HL-60/S4 treated with retinoic acid at 250 ng/mL for 4 days and 3 days (cell line): Measurements from ENCODE around the gene PCDH11Y.
"Not testable (repeated sequence)": the region's sequence is repeated elsewhere in the genome, so short reads cannot be mapped to it uniquely, and the experiment has no call there.

Source experiments
- in situ Hi-C: fragments of 300-500 bp; cut with MboI; formaldehyde crosslinking; loops from 2 replicates; pipeline ENCODE4 v1.7.0; 2022; ENCODE audit warnings: low sequenced_read_pairs

The PCDH11Y gene

DNA sequence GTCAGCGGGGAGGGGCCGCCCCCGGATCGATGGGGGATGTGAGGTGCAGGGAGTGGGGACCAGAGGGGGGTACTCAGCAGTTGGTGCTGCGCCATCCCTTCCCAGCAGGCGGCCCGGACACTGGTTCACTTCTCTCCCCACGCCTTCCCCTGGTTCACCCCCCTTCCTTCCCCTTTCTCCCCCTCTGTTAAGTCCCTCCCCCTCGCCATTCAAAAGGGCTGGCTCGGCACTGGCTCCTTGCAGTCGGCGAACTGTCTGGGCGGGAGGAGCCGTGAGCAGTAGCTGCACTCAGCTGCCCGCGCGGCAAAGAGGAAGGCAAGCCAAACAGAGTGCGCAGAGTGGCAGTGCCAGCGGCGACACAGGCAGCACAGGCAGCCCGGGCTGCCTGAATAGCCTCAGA is at the start of gene PCDH11Y:
PCDH11Y (plus strand) TSS at position 240 of the 400 bp plus-strand sequence. CDS start 56,804 bp downstream, outside the sequence.
- in situ Hi-C loops = not testable (repeated sequence)

GRCh38 chrY:4967894-4968293 is 32.2 kb upstream of the PCDH11Y start:
- in situ Hi-C loops = not testable (repeated sequence)

DNA sequence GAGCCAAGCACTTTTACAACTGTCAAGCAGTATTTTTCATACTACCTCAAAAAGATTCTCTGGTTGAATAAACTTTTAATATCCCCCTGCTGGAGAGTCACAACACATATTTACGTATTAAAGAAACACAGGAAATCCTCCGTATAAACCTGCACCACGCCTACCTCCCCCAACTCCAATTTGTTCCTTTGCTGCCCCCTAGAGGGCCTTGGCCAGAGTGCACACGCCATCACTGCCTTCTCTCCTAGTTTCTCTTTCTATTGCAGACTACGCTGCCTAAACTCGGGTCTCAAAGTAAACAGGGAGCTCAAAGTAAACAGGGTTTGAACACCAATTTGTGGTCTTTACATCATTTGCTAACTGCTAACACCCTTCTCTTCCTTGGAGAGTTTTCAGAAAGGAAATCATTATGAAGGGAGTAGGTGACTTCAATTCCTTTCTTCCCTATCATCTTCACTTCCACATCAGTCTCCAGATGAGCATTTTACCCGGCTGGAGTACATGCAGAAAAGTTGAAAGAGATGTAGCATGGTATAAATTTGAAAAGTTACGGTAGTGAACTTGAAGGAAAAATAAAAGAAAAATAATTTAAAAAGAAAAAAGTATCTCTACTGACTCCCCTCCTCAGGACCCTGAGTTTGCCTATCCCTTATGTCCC is 8.2 kb upstream of the PCDH11Y start:
- in situ Hi-C loops = not testable (repeated sequence)

DNA sequence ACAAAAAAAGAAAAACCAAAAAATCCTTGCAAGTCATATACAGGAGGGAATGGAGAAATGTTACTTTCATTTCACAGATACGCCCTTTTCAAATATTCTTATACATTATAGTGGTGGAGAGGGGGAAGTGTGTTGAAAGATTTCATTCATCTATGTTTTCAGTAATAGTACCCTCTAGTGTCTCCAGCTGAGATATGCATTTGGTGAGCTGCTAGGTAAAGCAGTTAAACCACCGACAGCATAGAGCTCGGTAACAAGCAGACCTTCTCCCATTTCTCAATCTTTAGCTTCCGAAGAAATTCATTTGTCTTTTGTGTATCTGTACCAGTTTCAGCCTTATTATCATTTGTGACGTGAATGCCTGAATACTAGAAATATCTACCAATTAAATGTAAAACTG is 5.2 kb upstream of the PCDH11Y start:
- in situ Hi-C loops = not testable (repeated sequence)

- in situ Hi-C loops = not testable (repeated sequence)
Observed at GRCh38 chrY:5002476-5003184, 2.5 kb downstream of the PCDH11Y start.

DNA sequence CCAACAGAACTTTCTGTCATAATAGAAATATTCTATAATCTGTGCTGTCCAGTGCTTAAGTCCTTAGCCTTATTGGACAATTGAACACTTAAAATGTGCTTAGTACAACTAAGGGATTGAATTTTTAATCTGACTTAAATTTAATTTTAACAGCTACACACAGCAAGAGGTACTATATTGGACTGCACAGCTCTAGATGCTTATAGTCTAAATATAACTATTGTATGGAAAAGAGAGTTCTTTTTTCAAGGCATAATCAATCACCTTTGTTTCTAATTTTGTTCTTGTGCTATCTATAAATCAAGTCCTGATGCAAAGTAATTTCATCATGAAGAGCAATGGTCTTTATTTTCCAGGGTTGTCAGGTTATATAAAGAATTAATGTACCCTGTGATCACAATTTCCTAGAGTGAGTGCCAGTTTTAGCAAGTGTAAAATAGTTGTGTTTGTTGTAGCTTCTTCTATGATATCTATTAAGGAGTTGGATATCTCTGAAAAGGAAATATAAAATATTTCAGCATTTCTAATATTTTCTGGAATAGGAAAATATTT is 39.0 kb downstream of the PCDH11Y start:
- in situ Hi-C loops = not testable (repeated sequence)

DNA sequence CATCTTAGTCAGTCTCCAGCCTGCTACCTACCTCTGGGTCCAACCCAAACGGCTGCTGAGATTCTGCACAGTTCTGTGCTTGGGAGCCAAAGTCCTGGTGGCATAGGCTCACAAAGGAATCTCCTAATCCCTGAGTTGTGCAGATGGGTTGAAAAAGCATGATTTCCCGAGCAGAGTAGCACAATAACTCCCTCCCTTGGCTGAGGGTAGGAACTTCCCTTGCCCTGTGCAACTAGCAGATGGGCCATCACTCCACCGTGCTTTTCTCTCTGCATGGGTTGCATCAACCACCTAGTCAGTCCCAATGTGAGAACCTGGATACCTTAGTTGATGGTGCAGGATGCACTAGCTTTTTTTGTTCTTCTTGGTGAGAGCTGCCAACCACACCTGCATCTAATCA is 82.9 kb downstream of the PCDH11Y start:
- in situ Hi-C loops = not testable (repeated sequence)

DNA sequence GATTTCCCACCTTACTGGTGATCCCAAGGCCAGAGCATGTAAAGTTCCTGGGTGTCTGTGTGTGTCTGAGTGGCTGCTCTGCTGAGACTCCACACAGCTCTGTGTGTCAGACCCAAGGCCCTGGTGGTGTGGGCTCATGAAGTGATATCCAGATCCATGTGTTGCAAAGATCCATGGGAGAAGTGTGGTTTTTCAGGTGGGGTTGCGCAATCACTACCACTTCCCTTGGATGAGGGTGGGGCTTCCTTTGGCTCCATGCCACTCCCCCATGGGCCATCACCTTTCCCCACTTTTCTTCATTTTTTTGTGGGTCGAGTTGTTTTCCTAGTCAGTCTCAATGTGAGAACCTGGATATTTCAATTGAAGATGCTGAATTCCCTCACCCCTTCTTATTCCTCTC is 182.9 kb downstream of the PCDH11Y start:
- in situ Hi-C loops = not testable (repeated sequence)

DNA sequence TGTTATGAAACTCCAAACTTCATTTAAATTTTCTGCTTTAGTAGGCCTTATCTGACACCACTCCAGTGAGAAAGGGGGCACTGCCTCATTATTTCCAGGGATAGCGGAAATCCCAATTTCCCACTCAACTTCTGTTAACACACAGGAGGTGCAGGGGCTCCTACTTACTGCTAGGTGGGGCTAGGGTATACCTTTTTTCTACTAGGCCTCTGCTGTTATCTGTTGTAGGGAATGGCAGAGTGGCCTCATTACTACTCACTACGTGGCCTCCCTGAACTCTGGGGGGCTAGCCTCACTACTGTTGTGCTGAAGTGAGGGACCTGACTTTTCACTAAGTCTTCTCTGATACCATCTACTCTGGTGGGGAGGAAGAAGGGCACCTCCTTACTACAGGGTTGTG is 215.0 kb downstream of the PCDH11Y start:
- in situ Hi-C loops = not testable (repeated sequence)

GRCh38 chrY:5324931-5325330 is 324.8 kb downstream of the PCDH11Y start:
- in situ Hi-C loops = not testable (repeated sequence)

DNA sequence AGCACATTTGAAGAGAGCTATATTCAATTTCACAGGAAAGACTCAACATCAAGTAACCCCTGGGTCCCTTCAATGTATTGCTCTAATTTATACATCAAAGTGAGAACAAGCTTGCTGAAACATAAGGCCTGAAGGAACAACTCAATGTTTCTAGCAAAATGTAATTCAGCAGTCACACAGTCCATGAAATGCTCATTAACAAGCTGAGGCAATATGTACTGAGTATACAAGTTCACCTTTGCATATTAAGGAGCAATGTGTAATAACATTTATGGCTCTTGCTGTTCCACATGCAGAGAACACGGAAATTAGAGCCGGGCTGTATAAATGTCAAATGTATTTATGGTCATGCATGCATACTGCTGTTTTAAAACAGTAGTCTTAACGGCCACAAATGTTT is 342.1 kb downstream of the PCDH11Y start:
- in situ Hi-C loops = not testable (repeated sequence)

DNA sequence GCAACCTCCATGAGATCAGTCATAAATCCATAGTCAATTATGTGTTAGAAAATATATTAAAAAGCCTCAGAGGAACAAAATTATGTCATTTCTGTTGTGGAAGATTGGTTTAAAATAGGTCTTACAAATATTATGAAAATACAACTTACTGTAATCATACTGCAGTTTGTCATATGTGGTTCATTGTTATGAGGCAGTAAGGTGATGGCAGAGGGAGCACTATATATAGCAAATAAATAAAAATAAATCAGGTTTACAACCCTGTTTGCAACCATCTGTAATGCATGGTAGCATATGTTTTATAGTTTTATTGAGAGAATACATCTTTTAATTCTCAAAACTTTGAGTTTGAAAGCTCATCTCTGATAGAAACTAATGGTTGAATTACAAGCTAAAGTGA is 543.6 kb downstream of the PCDH11Y start:
- in situ Hi-C loops = not testable (repeated sequence)

DNA sequence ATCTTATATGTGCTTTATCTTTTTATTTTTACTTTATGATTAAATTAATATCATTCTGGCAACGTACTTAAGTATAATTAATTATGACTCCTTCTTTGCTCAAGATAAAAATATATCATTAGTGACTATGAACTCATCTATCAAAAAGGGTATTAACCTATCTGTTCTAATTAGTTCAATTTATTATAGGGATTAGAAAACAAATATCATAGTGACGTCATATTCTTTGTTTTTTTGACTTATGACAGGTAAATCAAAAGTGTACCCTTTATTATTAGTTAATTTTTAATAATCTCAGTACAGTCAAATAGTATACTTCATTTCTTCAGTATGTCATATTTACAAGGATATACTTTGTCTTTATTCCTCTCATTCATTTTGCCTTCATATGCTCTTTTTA is 638.5 kb downstream of the PCDH11Y start:
- in situ Hi-C loops = not testable (repeated sequence)

- in situ Hi-C loops = not testable (repeated sequence)
Observed at GRCh38 chrY:5679265-5679664, 679.2 kb downstream of the PCDH11Y start.

DNA sequence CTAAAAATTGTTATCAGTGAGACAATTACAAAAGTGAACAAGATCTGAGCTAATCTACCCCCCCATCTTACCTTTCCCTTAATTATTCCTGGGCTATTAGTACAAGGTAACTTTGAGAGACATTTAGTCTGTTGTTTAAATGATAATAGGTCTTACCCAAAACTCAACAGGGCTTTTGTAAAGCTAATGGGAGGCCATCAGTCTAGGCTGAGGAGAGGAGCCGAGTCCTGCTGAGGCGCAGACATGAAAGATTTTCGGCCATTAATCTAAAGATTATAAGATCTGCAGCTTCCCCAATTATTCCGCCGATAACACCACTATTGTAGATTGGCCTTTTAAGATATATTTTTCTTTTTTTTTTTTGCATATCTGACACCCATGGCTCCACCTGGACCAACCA is 708.6 kb downstream of the PCDH11Y start:
- in situ Hi-C loops = not testable (repeated sequence)

GRCh38 chrY:5709788-5710381 is 709.8 kb downstream of the PCDH11Y start:
- in situ Hi-C loops = not testable (repeated sequence)

DNA sequence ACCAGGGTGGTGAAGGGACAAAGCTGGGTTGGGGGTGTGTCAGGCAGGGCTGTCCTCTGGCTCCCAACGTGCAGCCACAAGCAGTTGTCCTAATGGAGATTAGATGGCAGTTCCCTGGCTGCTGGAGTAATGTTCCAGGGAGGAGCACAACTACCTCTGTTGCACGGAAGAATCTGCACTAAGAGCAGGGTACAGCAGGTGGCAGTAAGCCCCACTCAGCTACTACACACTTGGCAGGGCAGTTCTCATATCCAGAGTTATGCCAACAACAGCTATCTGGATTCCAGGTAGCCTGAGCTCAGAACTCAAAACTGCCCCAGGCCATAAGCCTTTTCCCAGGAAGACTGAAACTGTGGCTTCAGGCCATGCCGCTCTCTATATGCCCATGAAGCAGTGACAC is 761.3 kb downstream of the PCDH11Y start:
- in situ Hi-C loops = not testable (repeated sequence)

GRCh38 chrY:5776485-5776884 is 776.4 kb downstream of the PCDH11Y start:
- in situ Hi-C loops = not testable (repeated sequence)
